ENCODE measurements around the gene MRPS6. TPM values are rescaled to one million over a fixed set of nuclear protein-coding genes. Genes with fewer than 3 reads are reported as not detected.

MRPS6 gene
- total and polyA plus RNA-seq, 2 experiments from 2014 or later = 54.9 to 201 TPM

DNA sequence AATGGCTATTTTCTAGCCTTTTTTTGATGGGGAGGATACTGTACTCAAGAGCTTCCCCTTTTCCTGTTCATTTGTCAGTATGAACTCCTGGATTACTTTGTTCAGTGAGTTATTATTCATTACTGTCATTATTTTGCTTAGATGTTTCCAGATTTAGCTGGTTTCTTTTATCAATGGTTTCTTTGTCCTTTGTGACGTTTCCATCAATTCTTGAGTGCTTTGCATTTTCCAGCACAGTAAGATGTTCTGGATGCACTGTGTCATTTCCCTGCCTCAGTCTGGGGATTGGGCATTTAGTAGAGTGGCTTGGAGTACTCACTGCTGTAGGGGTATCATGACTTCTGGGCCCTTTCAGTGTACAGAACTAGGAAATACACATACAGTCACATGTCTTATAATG, 34.2 kb downstream of the MRPS6 start:
- WGBS (ENCODE audit: low lambda C conversion rate, missing lambda C conversion rate) = 91% methylated on average over 1 of the region's 1 CpG
- H3K4me1 ChIP-seq (ENCODE audit: insufficient read depth) = peaks cover 3% of the 10 kb centered on the region
- H3K9me2 ChIP-seq (replicated peaks; ENCODE audit: insufficient read depth) = no peaks in the 10 kb centered on the region
- no peaks in the 10 kb centered on the region for H3K36me3 ChIP-seq (replicated peaks; ENCODE audit: insufficient read depth, low read depth)
- H3K27ac ChIP-seq = no peak overlapping the region
- no peaks in the 10 kb centered on the region for H3K27me3 ChIP-seq
- no peak overlapping the region for H2AFZ ChIP-seq
- peaks cover 90% of the 10 kb centered on the region for H3K79me2 ChIP-seq
- H3K4me3 ChIP-seq = no peak overlapping the region
- peaks cover 7% of the 10 kb centered on the region for H4K20me1 ChIP-seq (ENCODE audit: insufficient read depth, poor library complexity, severe bottlenecking)
- H3K4me2 ChIP-seq = no peak overlapping the region
- TF ChIP-seq EZH2phosphoT487 (IDR thresholded peaks at IDR 0.05; ENCODE audit: low read depth, severe bottlenecking, unreplicated experiment) (no peak), EZH2 (IDR thresholded peaks at IDR 0.05; ENCODE audit: borderline replicate concordance) (no peak)
- TF ChIP-seq, protein P1, sequence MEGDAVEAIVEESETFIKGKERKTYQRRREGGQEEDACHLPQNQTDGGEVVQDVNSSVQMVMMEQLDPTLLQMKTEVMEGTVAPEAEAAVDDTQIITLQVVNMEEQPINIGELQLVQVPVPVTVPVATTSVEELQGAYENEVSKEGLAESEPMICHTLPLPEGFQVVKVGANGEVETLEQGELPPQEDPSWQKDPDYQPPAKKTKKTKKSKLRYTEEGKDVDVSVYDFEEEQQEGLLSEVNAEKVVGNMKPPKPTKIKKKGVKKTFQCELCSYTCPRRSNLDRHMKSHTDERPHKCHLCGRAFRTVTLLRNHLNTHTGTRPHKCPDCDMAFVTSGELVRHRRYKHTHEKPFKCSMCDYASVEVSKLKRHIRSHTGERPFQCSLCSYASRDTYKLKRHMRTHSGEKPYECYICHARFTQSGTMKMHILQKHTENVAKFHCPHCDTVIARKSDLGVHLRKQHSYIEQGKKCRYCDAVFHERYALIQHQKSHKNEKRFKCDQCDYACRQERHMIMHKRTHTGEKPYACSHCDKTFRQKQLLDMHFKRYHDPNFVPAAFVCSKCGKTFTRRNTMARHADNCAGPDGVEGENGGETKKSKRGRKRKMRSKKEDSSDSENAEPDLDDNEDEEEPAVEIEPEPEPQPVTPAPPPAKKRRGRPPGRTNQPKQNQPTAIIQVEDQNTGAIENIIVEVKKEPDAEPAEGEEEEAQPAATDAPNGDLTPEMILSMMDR (IDR thresholded peaks at IDR 0.05; ENCODE audit: poor library complexity) = no peak
- no peaks in the 10 kb centered on the region for H3K9me3 ChIP-seq (ENCODE audit: low read depth)
- no peak for DNase-seq (ENCODE audit: low spot score)

DNA sequence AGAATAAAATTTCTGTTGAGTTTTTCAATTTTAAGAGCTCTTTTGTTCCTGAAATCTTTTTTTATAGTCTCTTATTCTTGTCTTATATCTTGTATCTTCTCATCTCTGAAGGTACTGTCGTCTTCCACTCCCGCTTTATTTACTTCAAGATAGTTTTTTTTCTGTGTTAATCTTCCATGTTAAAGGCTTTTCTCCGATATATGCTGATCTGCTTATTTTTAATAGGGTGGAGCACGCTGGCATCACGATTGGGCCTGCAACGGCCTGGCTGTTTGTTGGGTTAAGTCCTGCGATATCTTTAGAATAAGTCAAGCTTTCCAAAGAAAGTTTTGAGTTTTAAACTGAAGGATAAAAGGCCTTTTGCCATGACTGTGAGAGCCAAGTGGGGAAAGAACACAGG, 35.7 kb downstream of the MRPS6 start:
- no peak for TF ChIP-seq EZH2 (IDR thresholded peaks at IDR 0.05; ENCODE audit: borderline replicate concordance)
- TF ChIP-seq EZH2phosphoT487 (IDR thresholded peaks at IDR 0.05; ENCODE audit: low read depth, severe bottlenecking, unreplicated experiment) = no peak
- TF ChIP-seq, protein P1 (IDR thresholded peaks at IDR 0.05; ENCODE audit: poor library complexity) = no peak
- H3K79me2 ChIP-seq = peaks cover 90% of the 10 kb centered on the region
- H2AFZ ChIP-seq = no peak overlapping the region
- no peak overlapping the region for H3K4me2 ChIP-seq
- H3K27me3 ChIP-seq = no peaks in the 10 kb centered on the region
- H4K20me1 ChIP-seq (ENCODE audit: insufficient read depth, poor library complexity, severe bottlenecking) = peaks cover 3% of the 10 kb centered on the region
- no peaks in the 10 kb centered on the region for H3K9me3 ChIP-seq (ENCODE audit: low read depth)
- no peak overlapping the region for H3K27ac ChIP-seq
- no peak for DNase-seq (ENCODE audit: low spot score)
- H3K9me2 ChIP-seq (replicated peaks; ENCODE audit: insufficient read depth) = no peaks in the 10 kb centered on the region
- no peaks in the 10 kb centered on the region for H3K36me3 ChIP-seq (replicated peaks; ENCODE audit: insufficient read depth, low read depth)
- H3K4me3 ChIP-seq = no peak overlapping the region
- no peaks in the 10 kb centered on the region for H3K4me1 ChIP-seq (ENCODE audit: insufficient read depth)
- WGBS (ENCODE audit: low lambda C conversion rate, missing lambda C conversion rate) = 95% methylated on average over 7 of the region's 7 CpGs

DNA sequence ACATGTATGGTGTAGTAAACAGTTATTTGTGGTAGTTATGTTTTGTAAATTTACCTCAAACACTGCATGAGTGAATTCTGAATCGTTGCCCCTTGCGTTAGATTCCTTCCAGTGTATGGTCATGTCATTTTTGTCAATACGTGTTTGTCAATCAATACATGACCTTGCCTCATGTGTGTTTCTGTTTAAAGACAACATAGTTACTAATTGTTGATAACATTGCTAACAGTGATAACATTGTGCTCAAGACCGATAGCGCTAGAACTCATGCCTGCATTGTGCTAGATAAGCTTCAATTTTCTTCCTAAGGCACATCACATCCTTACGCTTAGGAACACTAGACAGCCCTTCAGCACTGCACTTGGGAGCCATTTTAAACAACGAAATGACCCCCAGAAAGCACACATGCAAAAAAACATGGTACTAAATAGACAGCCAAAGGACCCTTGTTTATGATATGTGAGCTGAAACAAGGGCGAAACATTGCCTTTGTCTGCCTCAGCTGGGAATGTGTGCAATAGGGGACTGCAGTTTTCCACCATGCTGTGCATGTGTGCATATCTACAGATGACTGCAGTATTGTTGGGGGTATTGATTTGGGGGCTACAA, 37.3 kb downstream of the MRPS6 start:
- Histone ChIP-seq H2AFZ (no peak overlapping the region), H3K9me2 (replicated peaks; ENCODE audit: insufficient read depth) (no peaks in the 10 kb centered on the region), H3K4me3 (no peak overlapping the region), H3K36me3 (replicated peaks; ENCODE audit: insufficient read depth, low read depth) (no peaks in the 10 kb centered on the region), H3K27ac (no peak overlapping the region), H3K27me3 (no peaks in the 10 kb centered on the region), H3K9me3 (ENCODE audit: low read depth) (no peaks in the 10 kb centered on the region), H3K4me1 (ENCODE audit: insufficient read depth) (no peaks in the 10 kb centered on the region), H4K20me1 (ENCODE audit: insufficient read depth, poor library complexity, severe bottlenecking) (no peaks in the 10 kb centered on the region), H3K79me2 (peaks cover 89% of the 10 kb centered on the region), H3K4me2 (no peak overlapping the region)
- 82% methylated on average over 8 of the region's 8 CpGs for WGBS (ENCODE audit: low lambda C conversion rate, missing lambda C conversion rate)
- no peak for DNase-seq (ENCODE audit: low spot score)
- no peak for TF ChIP-seq EZH2 (IDR thresholded peaks at IDR 0.05; ENCODE audit: borderline replicate concordance)
- TF ChIP-seq EZH2phosphoT487 (IDR thresholded peaks at IDR 0.05; ENCODE audit: low read depth, severe bottlenecking, unreplicated experiment) = no peak
- TF ChIP-seq, protein P1 (IDR thresholded peaks at IDR 0.05; ENCODE audit: poor library complexity) = no peak

Data from hepatocyte (in vitro differentiated cells).